Body of pancreas (tissue), 4 donors: ENCODE measurements around the gene CSH2. TPM values are rescaled to one million over a fixed set of nuclear protein-coding genes. Genes with fewer than 3 reads are reported as not detected.
"Not testable (repeated sequence)": the region's sequence is repeated elsewhere in the genome, so short reads cannot be mapped to it uniquely, and the experiment has no call there.

Source experiments
- ATAC-seq: fragments of 150-250 bp; one replicate; pipeline ENCODE4 v1.9.1; 2016
- DNase-seq, 4 donors: peaks; one replicate each; pipeline ENCODE4 v3.0.0-alpha.2; 2019
- H3K27ac ChIP-seq, 4 donors: fragments of 200-600 bp; sonication (generic); 1 replicate in 3 of 4; 2 replicates in 1 of 4; pipeline versions ENCODE4 v1.5.1 to v1.6.1; 2016 to 2019; ENCODE audit warnings: mild to moderate bottlenecking in 1 of 4, mixed read lengths in 1 of 4, moderate library complexity in 1 of 4
- H3K27me3 ChIP-seq, 2 donors: fragments of 200-600 bp; sonication (generic); one replicate each; pipeline ENCODE4 v1.6.0; 2016; ENCODE audit warnings: mild to moderate bottlenecking in 1 of 2
- H3K36me3 ChIP-seq, 2 donors: fragments of 200-600 bp; sonication (generic); replicated peaks in 1 of 2; 2 replicates each; pipeline ENCODE4 v1.5.1; 2016; ENCODE audit warnings: low read depth in 2 of 2; ENCODE audit not compliant: insufficient read depth in 1 of 2
- H3K4me1 ChIP-seq: fragments of 200-600 bp; sonication (generic); one replicate; pipeline ENCODE4 v1.6.0; 2016
- H3K4me3 ChIP-seq, 2 donors: fragments of 200-600 bp; sonication (generic); 1 replicate in 1 of 2; 2 replicates in 1 of 2; pipeline ENCODE4 v1.5.1; 2016 to 2019
- H3K9me3 ChIP-seq, 3 donors: fragments of 200-600 bp; sonication (generic); 1 replicate in 2 of 3; 2 replicates in 1 of 3; pipeline ENCODE4 v1.5.1; 2016
- WGBS, 2 donors: methylation state at CpG; one replicate each; pipeline ENCODE4 v1.1.5; 2017; 5-methylcytosine and 5-hydroxymethylcytosine counted together
- intact Hi-C: fragments of 100-400 bp; cut with DNase I; formaldehyde crosslinking; loops from one replicate; pipeline ENCODE4 v1.15.1; 2023
- total RNA-seq, 2 donors: library from RNA; depleted of rRNA; stranded (reverse); fragments of >200 nt; gene quantifications; one replicate each; pipeline ENCODE4 v1.1.0, GENCODE V29; 2016
- TF ChIP-seq, protein P1 (sequence below), 7 experiments: fragments of 450-650 bp in 4 of 7; fragments of 200-600 bp in 3 of 7; sonication (generic) in 3 of 7; IDR thresholded peaks; one replicate each; pipeline ENCODE4 v1.5.1; 2016 to 2019; ENCODE audit warnings: antibody characterized with exemption in 7 of 7

CSH2 gene
- total RNA-seq, 2 donors from 2014 or later: not detected

DNA sequence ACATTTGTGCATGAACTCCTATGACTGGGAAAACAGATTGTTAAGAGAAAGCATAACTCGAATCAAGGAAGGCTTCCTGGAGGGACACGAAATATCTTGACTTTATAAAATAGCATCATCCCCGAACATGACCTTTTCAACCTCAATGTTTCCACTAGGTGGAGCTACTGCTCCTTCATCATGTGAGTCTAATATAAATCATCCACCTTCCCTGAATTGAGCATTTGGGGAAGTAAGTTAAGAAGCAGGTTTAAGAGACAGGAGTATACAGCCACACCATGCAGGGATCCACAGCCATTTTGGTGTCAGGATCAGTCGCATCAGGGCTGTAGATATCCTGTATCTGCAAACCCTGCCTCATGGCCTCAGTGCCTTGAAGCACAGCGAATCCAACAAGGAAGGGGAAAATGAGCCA is 30.3 kb upstream of the CSH2 start:
- H3K36me3 ChIP-seq, H3K4me3 ChIP-seq, intact Hi-C loops, H3K4me1 ChIP-seq, H3K27me3 ChIP-seq, H3K27ac ChIP-seq, H3K9me3 ChIP-seq: not testable (repeated sequence)
- DNase-seq (peak in 2 of 4 donors; percentile 13 to 37), ATAC-seq (peak; percentile 33)
- WGBS, 2 donors: 26 to 32% methylated on average over 5 of the region's 5 CpGs
- TF ChIP-seq, protein P1, sequence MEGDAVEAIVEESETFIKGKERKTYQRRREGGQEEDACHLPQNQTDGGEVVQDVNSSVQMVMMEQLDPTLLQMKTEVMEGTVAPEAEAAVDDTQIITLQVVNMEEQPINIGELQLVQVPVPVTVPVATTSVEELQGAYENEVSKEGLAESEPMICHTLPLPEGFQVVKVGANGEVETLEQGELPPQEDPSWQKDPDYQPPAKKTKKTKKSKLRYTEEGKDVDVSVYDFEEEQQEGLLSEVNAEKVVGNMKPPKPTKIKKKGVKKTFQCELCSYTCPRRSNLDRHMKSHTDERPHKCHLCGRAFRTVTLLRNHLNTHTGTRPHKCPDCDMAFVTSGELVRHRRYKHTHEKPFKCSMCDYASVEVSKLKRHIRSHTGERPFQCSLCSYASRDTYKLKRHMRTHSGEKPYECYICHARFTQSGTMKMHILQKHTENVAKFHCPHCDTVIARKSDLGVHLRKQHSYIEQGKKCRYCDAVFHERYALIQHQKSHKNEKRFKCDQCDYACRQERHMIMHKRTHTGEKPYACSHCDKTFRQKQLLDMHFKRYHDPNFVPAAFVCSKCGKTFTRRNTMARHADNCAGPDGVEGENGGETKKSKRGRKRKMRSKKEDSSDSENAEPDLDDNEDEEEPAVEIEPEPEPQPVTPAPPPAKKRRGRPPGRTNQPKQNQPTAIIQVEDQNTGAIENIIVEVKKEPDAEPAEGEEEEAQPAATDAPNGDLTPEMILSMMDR (IDR thresholded peaks at IDR 0.05): peak in 6 of 7 experiments; percentile 10 to 44 (median 30)

GRCh38 chr17:63901971-63902370 is 28.5 kb upstream of the CSH2 start:
- H3K4me1 ChIP-seq, H3K9me3 ChIP-seq, ATAC-seq, intact Hi-C loops, H3K36me3 ChIP-seq, H3K27me3 ChIP-seq, H3K27ac ChIP-seq, H3K4me3 ChIP-seq: not testable (repeated sequence)
- peak in 1 of 4 donors; percentile 1 for DNase-seq
- 81% methylated on average over 2 of the region's 2 CpGs for WGBS, 2 donors

- ATAC-seq, H3K27ac ChIP-seq, H3K36me3 ChIP-seq, intact Hi-C loops, H3K27me3 ChIP-seq, H3K9me3 ChIP-seq, H3K4me1 ChIP-seq, H3K4me3 ChIP-seq: not testable (repeated sequence)
- 73 to 81% methylated on average over 3 to 6 of the region's 6 CpGs for WGBS, 2 donors
- DNase-seq: peak in 1 of 4 donors; percentile 3
These were observed 25.7 kb upstream of the CSH2 start for GRCh38 chr17:63898899-63899798.

DNA sequence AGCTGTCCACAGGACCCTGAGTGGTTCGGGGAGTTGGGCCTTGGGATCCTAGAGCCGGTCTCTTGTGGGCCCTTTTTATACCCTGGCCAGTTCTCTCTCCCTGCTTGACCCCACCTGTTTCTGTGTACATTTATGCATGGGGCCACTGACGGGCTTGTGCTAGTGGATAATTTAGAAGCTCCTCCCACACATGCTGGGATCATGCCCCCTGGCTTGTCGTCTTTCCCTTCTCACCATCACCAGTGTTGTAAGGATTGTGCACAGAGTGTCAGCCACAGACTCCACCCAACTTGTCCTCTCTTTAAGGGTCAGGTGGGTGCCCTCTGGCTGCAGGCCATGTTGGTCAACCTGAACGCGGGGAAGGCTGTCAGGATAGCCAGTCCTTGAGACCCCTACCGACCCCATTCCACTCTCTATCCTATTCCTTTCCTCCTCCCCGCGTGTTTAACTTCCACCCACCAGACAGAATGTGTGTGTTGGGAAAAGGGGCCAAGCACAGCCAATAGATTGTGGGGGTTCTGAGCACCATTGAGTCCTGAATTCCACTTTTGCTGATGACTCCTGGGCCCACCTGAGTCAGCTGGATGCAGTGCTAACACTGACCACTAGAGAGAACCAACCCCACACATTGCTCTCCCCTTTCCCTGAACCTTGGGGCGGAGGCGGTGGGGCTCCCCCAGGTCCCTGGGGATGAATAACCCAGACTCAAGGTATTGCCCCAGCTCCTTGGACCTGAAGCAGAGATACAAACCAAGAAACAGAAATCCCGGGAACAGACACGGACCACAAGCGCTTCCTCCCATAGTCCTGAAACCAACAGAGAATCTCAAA is 23.3 kb upstream of the CSH2 start, which contains the start of gene CSH1:
Gene CSH1 (minus strand): TSS at position 51 of the 831 bp plus-strand sequence. CDS start 63 bp downstream, outside the sequence.
- intact Hi-C loops, H3K27me3 ChIP-seq, ATAC-seq, H3K9me3 ChIP-seq, H3K4me3 ChIP-seq, H3K4me1 ChIP-seq, H3K36me3 ChIP-seq, H3K27ac ChIP-seq: not testable (repeated sequence)
- WGBS, 2 donors: 86 to 92% methylated on average over 7 to 8 of the region's 14 CpGs
- peak in 1 of 4 donors; percentile 3 for DNase-seq

DNA sequence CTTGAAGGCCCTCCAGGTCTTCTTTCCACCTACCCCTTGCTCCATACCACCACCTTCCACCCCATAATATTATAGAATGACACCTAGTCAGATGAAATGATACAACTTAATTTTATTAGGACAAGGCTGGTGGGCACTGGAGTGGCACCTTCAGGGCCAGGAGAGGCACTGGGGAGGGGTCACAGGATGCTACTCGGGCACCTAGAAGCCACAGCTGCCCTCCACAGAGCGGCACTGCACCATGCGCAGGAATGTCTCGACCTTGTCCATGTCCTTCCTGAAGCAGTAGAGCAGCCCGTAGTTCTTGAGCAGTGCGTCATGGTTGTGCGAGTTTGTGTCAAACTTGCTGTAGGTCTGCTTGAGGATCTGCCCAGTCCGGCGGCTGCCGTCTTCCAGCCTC is 21.3 kb upstream of the CSH2 start:
- H3K27me3 ChIP-seq, DNase-seq, H3K27ac ChIP-seq, H3K36me3 ChIP-seq, intact Hi-C loops, H3K4me3 ChIP-seq, H3K4me1 ChIP-seq, ATAC-seq, H3K9me3 ChIP-seq: not testable (repeated sequence)
- 89 to 93% methylated on average over 3 to 8 of the region's 10 CpGs for WGBS, 2 donors

- H3K27me3 ChIP-seq, H3K27ac ChIP-seq, DNase-seq, H3K9me3 ChIP-seq, H3K4me1 ChIP-seq, ATAC-seq, intact Hi-C loops, H3K36me3 ChIP-seq, H3K4me3 ChIP-seq: not testable (repeated sequence)
- WGBS, 2 donors: 63 to 75% methylated on average over 3 of the region's 3 CpGs
These were observed 20.5 kb upstream of the CSH2 start for GRCh38 chr17:63894021-63894420.

DNA sequence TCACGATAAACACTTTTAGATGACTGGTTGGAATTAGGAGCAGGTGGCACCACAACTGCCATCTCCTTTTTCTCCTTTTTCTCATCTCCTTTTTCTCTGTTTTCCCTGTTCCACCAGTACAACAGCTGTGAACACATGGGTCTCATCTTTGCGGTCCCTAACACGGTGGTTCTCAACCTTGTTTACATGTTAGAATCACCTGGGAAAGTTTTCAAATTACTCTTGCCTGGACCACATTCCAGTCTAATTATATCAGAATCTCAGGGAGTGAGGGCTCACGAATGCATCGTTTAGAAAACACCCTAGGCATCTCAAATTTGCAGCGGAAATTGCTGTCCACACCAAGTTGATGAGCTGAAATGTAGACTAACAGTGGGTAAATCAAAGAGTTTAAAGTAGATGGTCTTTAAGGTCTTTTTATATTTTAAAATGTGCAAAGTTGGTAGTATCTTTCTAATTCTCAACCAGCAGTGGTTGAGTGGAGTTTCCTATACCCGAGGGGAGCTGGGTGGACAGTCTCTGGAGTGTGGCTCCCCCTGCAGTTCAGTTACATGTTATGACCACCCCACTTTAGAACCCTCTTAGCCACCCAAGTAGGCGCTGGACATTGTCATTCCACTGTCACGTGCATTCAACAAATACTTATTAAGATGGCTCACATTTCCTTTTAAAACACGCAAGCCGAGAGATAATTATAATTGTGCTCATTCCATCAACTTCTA is 19.0 kb upstream of the CSH2 start:
- H3K36me3 ChIP-seq, intact Hi-C loops: not testable (repeated sequence)

More for the DNA sequence above, 19.0 kb upstream of the CSH2 start:
- H3K4me3 ChIP-seq, H3K27me3 ChIP-seq, H3K4me1 ChIP-seq, H3K9me3 ChIP-seq, H3K27ac ChIP-seq, ATAC-seq, DNase-seq: not testable (repeated sequence)
- WGBS, 2 donors: 42 to 52% methylated on average over 11 of the region's 11 CpGs
